GM19043 (cell line): ENCODE results near the gene PIPOX.

ENCODE experiments used
- ATAC-seq: cut with Tn5 transposase; IDR thresholded peaks from one replicate; pipeline ENCODE4 v1.9.1; 2021; ENCODE audit warnings: low read depth; ENCODE audit not compliant: unreplicated experiment

PIPOX gene

DNA sequence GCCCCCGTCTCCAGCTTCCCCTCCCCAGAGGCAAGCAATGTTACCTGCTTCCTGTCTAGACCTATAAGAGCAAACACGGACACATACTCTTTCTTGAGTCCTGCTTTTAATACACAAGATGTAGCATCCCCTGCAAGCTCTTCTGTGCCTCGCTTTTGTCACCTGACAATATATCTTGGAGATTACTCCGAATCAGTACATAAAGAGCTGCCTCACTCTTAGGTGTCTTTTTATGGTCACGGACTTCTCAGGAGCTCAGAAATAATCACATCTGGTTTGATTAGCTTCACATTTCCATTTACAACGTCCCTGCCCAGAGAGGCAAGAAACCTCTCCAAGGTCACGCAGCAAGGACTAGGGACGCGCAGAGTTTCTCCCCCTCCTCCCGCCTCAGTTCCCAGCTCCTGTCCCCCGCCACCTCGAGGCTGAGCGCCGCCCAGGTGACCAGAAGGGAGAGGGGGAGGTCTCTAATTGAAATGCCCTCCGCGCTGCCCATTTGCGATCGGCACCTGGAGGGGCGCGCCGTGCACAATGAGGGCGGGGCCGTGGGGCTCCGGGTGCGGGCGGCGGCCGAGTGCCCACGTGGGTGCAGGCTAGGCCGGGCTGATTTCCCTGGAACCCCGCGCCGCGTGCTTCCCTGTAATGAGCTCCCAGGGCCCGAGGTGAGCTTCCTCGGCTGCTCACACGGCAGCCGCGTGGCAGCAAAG lies 23.3 kb upstream of the PIPOX start:
- ATAC-seq = no peak

DNA sequence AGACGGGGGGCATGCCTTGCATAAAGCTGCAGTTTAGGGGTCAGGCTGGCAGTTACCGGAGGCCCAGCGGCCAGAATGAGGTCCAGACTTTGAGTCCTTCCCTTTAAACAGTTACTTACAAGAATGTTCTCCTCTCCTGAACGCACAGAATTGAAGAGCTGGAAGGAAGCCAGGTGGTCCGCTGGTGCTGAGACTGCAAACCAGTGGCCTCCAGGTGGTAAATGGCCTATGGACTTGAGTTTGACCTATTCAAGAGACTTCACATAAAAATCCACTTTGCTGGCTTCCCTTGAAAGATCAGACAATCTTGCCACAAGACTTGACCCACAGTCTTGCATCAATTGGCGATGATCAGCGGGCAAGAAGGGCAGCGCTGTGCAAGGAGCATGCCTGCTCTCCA lies 22.4 kb upstream of the PIPOX start:
- ATAC-seq = no peak

DNA sequence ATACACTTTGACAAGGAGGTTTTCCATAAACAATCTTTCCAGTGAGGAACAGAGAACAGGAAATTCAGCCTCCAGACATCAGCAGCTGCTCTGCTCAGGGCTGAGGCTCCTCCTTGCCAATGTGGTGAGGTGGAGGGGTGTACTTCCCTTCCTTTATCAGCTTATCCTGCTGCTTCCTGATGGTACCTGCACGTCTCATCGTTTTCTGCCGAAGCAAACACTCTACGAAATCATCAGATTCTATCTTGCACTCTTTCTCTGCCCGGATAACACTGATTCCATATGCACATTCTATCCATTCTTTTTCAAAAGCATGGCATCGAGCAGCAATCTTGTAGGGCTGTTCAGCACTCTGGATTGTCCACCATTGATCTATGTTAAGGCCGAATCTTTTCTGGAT lies 21.7 kb upstream of the PIPOX start:
- no peak for ATAC-seq

DNA sequence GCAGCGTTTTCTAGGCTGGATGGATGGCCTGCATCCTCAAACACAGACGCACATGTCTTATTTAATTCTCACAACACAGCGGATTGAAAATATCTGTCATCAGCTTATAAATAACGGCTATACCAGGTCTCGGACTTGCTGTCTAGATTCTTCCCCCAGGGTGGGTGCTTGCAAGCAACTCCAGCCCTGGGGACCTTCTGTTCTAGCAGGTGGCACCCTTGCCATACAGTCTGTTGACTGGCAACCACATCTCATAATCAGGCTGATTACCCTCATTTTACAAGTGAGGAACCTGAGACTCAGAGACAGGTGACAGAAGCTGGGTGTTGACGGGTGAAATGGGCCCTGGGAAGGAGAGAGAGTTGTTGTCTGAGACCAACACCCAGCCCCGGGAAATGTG lies 20.9 kb upstream of the PIPOX start:
- ATAC-seq = no peak

DNA sequence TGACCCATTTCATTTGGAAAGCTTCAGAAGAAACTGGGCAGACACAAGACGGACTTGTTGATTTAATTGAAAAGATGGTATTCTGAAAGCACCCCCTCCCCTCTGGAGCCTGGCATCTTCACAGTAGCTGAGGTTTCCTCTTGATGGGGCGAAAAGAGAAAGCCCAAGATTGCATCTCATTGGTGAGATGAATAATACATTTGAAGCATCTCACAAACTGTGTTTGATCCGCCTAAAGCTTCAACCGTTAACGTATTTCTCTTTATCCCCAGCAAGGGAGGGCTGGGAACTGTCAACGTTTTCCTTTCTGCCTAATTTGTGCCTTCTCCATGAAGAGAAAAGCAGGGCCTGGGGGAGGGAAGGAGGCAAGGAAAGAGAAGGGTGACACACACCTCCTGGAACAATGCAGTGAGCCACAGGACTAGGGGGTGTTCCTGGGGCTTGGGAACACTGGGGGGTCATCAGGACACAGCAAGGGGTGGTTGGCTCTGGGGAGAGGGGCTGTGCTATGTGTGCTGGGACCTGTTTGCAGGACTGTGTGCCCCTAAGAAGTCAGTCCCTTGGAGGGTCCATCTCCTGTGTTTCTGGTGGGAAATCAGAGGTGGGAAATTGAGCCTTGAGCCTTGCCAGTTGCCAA lies 18.5 kb upstream of the PIPOX start:
- ATAC-seq = no peak

DNA sequence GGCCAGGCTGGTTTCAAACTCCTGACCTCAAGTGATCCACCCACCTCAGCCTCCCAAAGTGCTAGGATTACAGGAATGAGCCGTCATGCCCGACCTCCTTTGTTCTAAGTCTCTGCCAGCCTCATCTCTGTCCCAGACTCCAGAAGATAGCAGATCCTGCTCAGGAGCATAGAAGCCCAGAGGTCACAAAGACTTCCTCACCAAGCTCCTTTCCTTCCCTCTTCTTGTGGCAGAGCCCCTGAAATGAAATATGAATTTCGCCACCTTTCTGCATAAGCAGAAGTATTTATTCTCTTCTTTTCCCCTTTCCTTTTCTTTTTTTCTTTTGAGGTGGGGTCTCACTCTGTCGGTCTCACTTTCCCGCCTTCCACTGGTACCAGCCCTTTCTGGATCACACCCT lies 11.5 kb upstream of the PIPOX start:
- ATAC-seq = no peak

DNA sequence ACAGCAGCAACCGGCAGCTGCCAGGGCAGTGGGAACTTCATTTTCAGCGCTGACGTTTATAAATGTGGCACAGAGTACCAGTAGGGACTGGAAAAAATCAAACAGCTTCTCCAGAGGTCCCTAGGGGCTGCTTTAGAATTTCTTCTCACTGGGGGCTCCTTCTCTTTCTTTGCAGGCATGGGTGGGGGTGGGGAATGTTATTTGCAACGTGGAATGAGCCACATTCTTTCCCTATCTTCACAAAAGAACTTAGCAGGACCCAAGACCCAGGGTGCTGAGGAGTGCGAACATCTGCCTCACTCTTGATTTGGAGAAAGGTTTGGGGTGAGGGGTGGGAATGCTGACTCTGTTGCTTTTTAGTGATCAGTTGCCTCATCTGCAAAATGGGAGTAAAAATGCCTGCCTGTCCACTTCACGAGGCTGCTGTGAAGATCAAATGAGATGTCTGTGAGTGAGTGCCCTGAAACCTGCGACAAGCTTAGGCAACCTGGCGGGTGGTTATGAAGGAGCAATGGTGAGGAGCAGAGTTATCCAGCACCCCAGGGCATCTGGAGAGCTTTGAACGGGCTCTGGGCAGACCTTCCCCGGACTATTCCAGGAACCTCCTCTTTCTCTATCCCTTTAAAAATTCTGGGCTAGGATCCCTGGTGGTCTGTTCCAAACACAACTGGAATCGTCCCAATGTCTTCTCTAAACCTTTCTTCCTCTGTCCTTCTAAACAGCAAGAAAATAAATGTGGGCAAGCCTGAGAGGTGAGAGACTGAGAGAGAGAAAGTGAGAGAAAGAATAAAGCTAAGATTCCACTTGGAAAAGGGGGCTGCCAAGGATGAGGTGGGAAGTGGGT lies 10.7 kb upstream of the PIPOX start:
- no peak for ATAC-seq

DNA sequence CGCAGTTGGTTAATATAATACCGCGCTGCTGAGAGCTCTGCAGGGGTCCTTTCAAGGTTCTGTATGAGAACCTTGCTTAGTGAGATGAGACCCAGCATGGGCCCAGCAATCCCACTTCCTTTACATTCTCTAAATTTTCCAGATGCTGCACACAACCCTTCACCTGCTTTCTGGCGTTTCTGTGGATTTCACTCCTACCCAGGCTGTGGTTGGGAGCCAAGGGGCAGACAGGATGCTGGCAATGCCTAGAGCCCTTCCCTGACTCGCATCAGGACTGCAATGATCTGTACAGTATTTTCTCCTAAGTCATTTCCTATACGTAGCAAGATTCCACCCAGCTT lies 10.1 kb upstream of the PIPOX start:
- no peak for ATAC-seq

DNA sequence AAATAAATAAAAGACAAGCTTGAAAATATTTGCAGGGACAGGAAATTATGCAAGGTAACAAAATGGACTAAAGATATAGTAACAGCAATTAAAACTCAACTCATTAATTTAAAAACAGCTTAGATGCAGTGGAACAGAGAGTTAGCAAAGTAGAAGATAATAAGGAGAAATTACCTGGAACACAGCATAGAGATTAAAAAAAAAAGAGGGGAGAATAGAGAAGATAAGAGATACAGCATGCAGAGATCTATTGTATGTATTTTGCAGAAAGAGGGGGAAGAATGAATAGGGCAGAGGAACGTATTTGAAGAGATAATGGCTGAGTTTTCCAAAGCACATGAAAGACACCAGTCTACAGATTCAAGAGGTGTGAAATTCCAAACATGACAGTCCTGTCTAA lies 8.4 kb upstream of the PIPOX start:
- no peak for ATAC-seq

DNA sequence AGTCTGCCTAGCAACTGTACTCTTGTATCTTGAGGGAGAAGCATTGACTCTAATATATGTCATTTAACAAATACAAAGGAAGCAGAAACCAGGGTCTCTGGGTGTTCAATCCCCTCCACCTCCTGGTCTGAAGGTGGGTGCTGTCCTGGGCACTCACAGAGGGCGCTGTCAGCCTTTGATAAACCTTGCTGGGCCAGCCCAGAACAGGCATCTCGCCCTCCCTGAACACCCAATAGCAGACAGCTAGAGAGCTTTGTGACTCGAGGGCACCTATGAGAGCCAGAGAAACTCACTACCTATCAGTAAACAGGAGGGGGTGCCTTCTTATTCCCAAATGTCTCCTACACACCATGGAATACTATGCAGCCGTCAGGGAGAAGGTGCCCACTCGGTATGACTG lies 6.4 kb upstream of the PIPOX start:
- ATAC-seq = no peak

DNA sequence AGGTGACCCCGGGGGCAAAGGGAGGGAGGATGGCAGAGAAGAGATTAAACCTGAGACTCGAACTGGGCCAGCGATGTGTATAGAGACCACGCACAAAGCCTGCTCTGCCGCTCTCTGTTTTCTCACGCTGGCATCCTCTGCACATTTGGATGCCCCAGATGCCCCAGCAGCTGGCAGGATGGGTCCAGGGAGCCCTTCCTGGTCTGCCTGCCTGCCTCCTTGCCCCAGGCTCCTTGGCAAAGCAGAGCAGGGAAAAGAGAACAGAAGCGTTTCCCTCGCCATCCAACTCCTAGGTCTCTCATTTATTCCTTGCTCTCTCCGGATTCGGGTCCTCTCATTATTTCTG lies 5.2 kb upstream of the PIPOX start:
- ATAC-seq = no peak

DNA sequence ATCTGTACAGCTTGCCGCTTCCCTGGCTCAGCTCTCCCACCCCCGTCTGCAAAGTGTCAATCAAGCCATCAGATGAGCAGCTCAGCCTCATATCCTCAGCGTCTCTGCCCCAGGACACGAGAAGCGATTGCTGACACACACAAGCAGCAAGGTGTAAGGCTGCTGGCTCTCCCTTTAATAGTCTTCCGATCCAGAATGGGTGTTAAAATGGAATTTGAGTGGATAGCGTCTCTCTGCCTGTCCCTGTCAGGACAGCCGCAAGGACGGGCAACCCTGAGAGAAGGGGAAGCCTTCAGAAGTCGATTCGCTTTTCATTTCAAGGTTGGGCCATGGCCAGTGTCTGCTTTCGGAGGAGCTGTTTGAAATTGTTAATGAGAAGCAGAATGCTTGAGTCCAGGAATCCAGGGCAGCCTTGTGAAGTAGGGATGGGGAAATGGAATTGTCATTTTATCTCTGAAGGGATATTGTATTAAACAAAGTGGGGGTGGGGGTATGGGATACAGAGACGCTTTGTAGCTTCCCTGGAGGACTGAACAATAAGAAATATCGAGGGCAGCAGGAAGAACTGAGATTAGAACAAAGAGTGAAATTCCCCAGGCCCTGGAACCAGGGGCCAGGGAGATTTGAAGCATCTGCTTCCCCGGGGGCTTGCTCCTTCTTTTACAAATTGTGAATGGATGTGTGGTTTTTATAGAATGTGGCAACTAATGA lies 4.7 kb upstream of the PIPOX start:
- no peak for ATAC-seq

DNA sequence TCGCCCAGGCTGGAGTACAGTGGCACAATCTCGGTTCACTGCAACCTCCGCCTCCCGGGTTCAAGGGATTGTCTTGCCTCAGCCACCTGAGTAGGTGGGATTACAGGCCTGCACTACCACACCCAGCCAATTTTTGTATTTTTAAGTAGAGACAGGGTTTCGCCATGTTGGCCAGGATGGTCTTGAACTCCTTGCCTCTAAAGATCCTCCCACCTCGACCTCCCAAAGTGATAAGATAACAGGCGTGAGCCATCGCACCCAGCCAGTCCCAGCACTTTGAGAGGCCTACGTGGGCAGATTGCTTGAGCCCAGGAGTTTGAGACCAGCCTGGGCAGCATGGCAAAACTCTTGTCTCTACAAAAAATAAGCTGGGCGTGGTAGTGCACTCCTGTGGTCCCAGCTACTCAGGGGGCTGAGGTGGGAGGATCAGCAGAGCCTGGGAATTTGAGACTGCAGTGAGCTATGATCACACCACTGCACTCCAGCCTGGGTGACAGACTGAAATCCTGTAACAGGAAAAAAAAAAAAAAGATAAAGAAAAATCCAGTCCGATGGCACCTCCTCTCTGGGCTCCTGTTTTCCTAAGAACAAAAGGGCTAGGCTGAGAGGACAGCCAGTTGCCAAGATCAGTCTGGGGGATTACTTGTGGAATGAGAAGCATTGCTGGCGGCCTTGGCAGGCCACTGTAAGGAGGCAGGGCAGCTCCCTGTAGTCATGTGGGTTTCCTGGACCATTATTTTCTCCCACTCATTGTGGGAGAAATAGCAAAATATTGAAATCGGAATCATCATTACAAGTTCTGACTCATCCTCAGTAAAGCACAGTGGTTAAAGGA lies 3.0 kb upstream of the PIPOX start:
- no peak for ATAC-seq

DNA sequence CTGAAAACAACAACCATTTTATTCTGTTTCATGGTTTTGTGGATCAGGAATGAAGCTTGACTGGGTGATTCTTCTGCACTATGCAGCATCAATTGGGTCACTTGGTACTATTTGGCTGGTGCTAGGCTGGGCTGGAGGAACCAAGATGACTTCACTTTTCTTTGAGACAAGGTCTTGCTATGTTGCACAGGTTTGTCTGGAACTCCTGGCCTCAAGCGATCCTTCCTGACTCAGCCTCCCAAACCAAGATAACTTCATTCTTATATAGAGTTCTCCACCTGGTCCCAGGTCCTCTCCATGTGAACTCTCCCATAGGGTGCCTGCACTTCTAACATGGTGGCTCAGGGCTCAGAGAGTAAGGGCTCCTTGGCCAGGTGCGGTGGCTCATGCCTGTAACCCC lies 1.9 kb upstream of the PIPOX start:
- no peak for ATAC-seq

DNA sequence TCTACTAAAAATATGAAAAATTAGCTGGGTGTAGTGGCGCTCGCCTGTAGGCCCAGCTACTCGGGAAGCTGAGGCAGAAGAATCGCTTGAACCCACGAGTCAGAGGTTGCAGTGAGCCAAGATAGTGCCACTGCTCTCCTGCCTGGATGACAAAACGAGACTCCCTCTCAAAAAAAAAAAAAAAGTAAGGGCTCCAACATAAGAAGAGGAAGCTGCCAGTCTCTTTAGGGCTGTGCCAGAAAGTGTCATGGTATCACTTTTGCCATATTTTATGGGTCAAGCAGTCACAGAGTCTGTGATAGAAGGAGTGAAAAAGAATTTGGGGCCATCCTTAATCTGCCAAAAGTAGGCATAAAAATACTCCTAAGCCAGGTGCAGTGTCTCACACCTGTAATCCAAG lies 1.4 kb upstream of the PIPOX start:
- ATAC-seq = no peak

DNA sequence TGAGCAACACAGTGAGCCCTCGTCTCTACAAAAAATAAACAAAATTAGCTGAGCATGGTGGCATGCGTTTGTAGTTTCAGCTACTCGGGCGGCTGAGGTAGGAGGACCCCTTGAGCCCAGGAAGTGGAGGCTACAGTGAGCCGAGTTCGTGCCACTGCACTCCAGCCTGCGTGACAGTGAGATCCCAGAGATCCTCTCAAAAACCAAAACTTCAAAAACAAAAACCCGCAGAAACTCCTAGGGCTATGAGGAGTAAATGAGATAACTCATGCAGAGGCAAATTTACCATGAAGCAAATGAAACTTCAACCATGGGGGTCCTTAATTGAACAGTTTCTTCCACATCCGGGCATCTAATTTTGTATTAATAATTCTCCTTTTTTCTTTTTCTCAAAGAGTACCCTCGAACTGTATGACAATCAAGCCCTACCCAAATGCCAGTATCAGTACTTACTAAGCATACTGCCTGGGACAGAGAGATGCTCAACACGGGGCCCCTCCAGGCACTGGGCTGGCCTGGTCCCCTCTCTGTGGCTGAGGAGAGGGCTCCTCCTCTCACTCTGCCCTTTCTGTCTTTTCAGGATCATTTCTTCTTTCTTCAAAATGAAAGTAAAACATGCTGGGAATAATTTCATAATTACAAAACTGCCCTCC lies 789 bp upstream of the PIPOX start:
- no peak for ATAC-seq

DNA sequence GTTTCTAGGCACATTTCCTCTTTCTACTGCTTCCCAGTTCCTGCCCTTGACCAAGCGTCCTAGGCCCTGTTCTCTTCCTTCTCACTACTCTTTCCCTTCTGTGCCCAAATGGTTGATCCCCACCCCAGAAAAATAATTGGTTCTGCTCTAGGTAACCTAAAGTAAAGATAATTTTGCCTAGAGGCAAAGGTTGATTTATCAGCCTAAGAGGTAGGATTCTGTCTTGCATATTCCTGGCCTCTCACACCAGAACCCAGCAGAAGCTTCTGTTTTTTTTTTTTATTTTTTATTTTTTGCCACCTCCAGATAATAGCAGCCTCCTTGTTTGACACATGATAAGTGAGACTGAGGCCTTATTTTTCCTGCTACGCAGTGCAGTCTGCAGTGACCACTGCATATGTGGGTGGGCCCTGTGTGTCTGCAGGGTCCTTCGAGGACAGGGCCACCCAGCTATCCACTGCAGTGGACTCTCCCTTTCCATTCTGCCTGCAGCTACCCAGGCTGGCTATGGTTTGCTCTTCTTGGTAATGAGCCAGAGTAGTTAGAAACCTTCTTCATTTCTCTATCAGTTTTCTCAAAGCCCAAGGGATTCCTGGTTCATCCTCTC lies 701 bp downstream of the PIPOX start:
- ATAC-seq = no peak

DNA sequence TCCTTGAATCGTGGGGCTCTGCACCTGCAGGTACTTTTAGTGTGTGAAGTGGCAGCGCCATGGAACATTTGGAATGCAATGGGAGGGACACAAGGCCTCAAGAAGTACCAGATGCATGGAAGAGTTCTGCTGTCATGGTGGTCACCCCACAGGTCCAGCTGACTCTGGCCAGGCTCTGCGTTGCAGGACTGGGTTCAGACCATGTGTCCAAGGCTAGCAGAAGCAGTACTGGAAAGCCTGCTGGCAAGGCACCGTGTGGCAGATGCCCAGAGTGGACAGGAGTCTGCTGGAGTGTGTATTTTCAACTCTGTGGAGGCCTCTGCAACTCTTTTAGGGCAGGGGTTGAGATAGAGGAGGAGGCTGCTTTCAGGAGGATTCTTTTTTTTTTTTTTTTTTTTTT lies 2.1 kb downstream of the PIPOX start:
- ATAC-seq = no peak

DNA sequence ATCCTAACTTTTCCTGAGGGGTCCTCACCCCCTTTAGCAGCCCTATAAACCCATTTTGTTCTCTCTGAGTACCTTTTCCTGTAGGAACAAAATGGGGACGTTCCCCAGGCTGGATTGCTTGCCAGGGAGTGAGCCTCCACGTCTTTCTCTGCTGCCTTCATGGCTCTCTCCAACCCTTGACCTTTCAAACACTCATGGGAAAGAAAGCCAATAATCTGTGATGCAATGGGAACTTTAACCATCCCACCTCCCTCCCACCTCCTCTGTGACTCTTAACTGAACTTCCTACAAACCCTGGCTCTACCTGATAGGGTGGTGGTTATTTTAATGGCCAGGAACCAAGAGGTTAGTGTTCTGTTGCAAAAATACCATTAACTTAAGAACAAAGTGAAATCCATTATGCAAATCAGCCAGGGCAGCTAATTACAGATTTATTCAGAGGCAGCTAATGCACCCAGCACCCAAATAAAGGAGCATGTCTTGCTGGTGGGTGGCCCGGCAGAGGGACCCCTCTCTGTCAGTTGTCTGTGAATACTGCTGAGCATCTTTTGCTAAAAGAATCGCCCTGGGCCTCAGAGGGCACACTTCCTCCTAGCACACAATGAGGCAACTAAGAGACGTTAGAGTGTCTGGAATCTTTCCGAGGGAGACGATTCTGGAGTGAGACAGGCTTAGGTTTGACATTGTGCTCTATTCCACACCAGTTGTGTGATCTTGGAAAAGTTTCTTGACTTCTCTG lies 3.0 kb downstream of the PIPOX start:
- no peak for ATAC-seq
